Nephron progenitor cell (in vitro differentiated cells): Measurements from ENCODE around the gene CFAP54.

Experiments used
- DNase-seq: peaks from one replicate; pipeline ENCODE4 v3.0.0; 2021
- H3K27ac Mint-ChIP-seq: 2 replicates; pipeline ENCODE4 v1.8.0; 2021; ENCODE audit warnings: mild to moderate bottlenecking, moderate library complexity, mixed read lengths
- H3K27me3 Mint-ChIP-seq: 2 replicates; pipeline ENCODE4 v1.8.0; 2021; ENCODE audit warnings: mild to moderate bottlenecking, low read depth, mixed read lengths; ENCODE audit not compliant: poor library complexity
- H3K36me3 Mint-ChIP-seq: 2 replicates; pipeline ENCODE4 v1.8.0; 2021; ENCODE audit warnings: low read depth, mixed read lengths
- H3K4me1 Mint-ChIP-seq: 2 replicates; pipeline ENCODE4 v1.8.0; 2021; ENCODE audit warnings: mixed read lengths
- H3K4me3 Mint-ChIP-seq: 2 replicates; pipeline ENCODE4 v1.8.0; 2021; ENCODE audit warnings: mild to moderate bottlenecking, moderate library complexity, mixed read lengths
- H3K9me3 Mint-ChIP-seq: 2 replicates; pipeline ENCODE4 v1.8.0; 2021; ENCODE audit warnings: mild to moderate bottlenecking, moderate library complexity, mixed read lengths
- TF ChIP-seq, protein P1 (sequence below): fragments of 200-600 bp; sonication (generic); IDR thresholded peaks from 2 replicates; pipeline ENCODE4 v1.5.0; 2021; ENCODE audit warnings: antibody characterized with exemption

Gene CFAP54

DNA sequence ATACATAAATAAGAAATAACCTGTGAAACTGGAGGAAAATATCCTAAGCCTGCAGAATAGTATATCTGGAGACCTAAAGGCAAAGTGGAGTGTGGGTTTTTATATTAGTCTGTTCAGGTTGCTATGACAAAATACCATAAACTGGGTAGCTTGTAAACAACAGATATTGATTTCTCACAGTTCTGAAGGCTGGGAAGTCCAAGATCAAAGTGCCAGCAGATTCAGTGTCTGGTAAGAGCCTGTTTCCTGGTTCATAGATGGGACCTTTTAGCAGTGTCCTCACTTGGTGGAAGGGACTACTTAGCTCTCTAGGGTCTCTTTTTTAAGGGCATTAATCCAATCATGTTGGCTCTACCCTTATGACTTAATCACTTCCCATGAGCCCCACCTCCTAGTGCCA lies 392.2 kb downstream of the CFAP54 start:
- H3K27me3 Mint-ChIP-seq, result no peaks in the 10 kb centered on the region

DNA sequence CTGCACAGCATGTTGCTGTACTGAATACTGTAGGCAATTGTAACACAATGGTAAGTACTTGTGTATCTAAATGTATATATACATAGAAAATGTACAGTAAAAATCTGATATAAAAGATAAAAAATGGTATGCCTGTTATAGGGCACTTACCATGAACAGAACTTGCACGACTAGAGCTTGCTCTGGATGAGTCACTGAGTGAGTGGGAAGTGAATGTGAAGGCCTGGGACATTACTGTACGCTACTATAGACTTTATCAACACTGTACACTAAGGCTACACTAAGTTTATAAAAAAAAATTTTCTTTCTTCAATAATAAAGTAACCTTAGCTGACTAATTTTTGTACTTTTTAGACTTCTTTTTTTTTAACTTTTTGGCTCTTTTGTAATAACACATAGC lies 393.5 kb downstream of the CFAP54 start:
- H3K4me3 Mint-ChIP-seq, result no peak overlapping the region
- no peaks in the 10 kb centered on the region for H3K27me3 Mint-ChIP-seq
- H3K27ac Mint-ChIP-seq, result no peak overlapping the region
- DNase-seq, result no peak
- H3K36me3 Mint-ChIP-seq, result no peaks in the 10 kb centered on the region
- H3K9me3 Mint-ChIP-seq, result peaks cover 7% of the 10 kb centered on the region
- H3K4me1 Mint-ChIP-seq, result peaks cover 7% of the 10 kb centered on the region
- TF ChIP-seq, protein P1, sequence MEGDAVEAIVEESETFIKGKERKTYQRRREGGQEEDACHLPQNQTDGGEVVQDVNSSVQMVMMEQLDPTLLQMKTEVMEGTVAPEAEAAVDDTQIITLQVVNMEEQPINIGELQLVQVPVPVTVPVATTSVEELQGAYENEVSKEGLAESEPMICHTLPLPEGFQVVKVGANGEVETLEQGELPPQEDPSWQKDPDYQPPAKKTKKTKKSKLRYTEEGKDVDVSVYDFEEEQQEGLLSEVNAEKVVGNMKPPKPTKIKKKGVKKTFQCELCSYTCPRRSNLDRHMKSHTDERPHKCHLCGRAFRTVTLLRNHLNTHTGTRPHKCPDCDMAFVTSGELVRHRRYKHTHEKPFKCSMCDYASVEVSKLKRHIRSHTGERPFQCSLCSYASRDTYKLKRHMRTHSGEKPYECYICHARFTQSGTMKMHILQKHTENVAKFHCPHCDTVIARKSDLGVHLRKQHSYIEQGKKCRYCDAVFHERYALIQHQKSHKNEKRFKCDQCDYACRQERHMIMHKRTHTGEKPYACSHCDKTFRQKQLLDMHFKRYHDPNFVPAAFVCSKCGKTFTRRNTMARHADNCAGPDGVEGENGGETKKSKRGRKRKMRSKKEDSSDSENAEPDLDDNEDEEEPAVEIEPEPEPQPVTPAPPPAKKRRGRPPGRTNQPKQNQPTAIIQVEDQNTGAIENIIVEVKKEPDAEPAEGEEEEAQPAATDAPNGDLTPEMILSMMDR, result no peak

More for the DNA sequence above, 392.2 kb downstream of the CFAP54 start:
- Mint-ChIP-seq H3K4me3 (no peak overlapping the region), H3K36me3 (no peaks in the 10 kb centered on the region), H3K27ac (no peak overlapping the region), H3K9me3 (peaks cover 7% of the 10 kb centered on the region), H3K4me1 (peaks cover 7% of the 10 kb centered on the region)
- TF ChIP-seq, protein P1, result no peak
- DNase-seq, result no peak

DNA sequence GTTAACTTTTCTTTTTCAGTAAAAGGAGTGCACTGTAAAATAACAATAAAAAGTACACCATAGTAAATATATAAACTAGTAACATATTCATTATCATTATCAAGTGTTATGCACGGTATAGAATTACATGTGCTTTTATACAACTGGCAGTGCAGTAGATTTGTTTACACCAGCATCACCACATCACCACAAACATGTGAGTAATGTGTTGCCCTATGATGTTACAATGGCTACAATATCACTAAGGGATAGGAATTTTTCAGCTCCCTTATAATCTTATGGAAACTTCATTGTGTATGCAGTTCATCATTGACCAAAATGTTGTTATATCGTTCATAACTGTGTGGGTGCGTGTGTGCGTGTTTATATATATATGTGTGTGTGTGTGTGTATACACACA lies 394.2 kb downstream of the CFAP54 start:
- no peak overlapping the region for H3K4me3 Mint-ChIP-seq
- H3K4me1 Mint-ChIP-seq, result peaks cover 7% of the 10 kb centered on the region
- TF ChIP-seq, protein P1, result no peak
- H3K9me3 Mint-ChIP-seq, result peaks cover 7% of the 10 kb centered on the region
- no peak for DNase-seq
- H3K36me3 Mint-ChIP-seq, result no peaks in the 10 kb centered on the region
- H3K27me3 Mint-ChIP-seq, result no peaks in the 10 kb centered on the region
- H3K27ac Mint-ChIP-seq, result no peak overlapping the region

DNA sequence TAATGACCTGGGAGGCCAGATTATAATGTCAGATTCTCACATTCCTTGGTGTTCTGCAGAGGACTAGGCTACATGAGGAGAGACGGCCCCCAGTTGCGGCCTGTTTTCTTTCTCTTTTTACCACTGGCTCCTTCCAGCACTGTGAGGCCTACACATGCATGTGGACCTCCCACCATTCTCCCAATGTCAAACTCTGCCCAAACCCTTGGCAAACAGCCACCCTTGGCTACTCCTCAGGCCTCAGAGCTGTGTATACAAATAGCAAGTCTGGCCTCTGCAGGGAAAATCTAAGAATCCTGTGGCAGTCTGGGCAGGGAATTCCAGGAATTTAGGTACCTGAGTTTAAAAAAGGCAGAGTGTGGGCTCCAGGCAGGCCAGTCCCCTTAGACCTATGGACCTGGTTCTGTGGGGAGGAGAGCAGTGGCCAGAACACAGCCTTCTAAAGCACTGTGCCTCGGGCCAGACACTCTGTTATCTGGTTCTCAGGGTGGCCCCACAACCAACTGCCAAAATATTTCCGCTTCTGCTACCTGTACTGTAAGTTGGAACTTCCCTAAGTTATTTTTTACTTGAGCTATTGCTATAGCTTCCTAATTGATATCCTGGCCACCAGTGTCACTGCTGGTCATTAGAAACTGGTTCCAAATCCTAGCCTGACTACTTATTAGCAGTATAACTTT lies 397.8 kb downstream of the CFAP54 start:
- no peaks in the 10 kb centered on the region for H3K27me3 Mint-ChIP-seq
- no peaks in the 10 kb centered on the region for H3K4me1 Mint-ChIP-seq
- H3K27ac Mint-ChIP-seq, result no peak overlapping the region
- no peaks in the 10 kb centered on the region for H3K36me3 Mint-ChIP-seq
- H3K4me3 Mint-ChIP-seq, result no peak overlapping the region
- TF ChIP-seq, protein P1, result no peak
- DNase-seq, result no peak
- peaks cover under 1% of the 10 kb centered on the region for H3K9me3 Mint-ChIP-seq

DNA sequence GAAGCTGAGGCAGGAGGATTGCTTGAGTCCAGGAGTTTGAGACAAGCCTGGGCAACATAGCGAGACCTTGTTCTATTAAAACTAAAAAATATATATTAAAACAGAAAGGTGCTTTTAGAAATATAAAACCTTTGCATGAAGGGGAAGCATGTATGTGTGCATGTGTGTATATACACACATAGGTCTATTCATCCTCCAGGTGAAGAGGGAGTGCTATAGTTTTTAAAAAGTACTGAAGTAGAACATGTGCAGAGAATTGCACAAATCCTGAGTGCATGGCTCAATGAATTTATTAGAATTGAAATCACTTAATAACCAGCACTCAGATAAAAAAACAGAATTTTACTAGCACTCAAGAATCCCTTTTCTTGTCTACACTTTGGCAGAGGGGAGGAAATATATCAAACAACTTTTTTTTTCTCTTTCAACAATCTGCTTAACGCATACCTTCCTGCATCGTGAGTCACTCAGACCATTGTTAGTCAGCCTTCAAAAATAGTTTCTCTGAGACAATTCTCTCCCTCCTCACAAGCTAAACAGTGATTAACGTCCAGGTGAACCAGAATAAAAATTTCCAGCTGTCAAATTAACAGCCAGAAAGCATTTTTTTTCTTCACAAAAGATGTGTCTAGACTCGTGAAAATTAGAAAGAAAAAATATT lies 400.0 kb downstream of the CFAP54 start:
- Mint-ChIP-seq H3K27ac (no peak overlapping the region), H3K9me3 (peaks cover 16% of the 10 kb centered on the region), H3K36me3 (no peaks in the 10 kb centered on the region), H3K4me1 (no peaks in the 10 kb centered on the region), H3K27me3 (no peaks in the 10 kb centered on the region), H3K4me3 (no peak overlapping the region)
- DNase-seq, result no peak
- TF ChIP-seq, protein P1, result no peak

DNA sequence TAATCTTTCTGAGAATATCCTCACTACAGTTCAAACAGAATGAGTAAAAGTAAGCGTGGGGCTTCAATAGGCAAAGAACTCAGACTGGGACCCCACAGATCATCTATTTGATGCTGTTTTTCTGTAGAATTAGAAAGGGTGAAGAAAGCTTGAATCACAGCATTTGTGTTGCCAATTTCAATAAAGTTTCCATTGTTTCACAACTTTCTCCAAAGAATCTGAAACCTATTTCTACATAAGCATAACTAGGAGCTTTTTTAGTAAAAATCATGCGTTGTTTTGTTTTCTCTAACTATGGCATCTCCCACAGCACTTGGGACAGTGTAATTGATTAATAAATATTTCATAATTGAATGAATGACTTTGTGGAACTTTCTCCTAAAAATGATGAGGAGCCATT lies 401.0 kb downstream of the CFAP54 start:
- Mint-ChIP-seq H3K27me3 (no peaks in the 10 kb centered on the region), H3K9me3 (peaks cover 18% of the 10 kb centered on the region), H3K4me1 (no peaks in the 10 kb centered on the region), H3K4me3 (no peak overlapping the region), H3K36me3 (no peaks in the 10 kb centered on the region), H3K27ac (no peak overlapping the region)
- TF ChIP-seq, protein P1, result no peak
- no peak for DNase-seq
